Stimulated activated effector memory CD8-positive, alpha-beta T cell treated with anti-CD3 and anti-CD28 coated beads, Interleukin-12 subunit alpha, Interleukin-12 subunit beta, amount 100 ng/mL, for 72 hours (primary cell): ENCODE measurements around the gene TXNRD1.

Source experiments
- ATAC-seq: fragments of 150-1000 bp; cut with Tn5 transposase; 2 replicates; pipeline ENCODE4 v1.10.0; 2021
- DNase-seq, 2 donors: peaks; one replicate each; pipeline ENCODE4 v3.0.0; 2021 to 2022; ENCODE audit warnings: low spot score in 2 of 2
- H3K27ac Mint-ChIP-seq: one replicate; pipeline ENCODE4 v1.8.0; 2022; ENCODE audit warnings: mild to moderate bottlenecking, mixed read lengths
- H3K36me3 Mint-ChIP-seq: one replicate; pipeline ENCODE4 v1.8.0; 2022; ENCODE audit warnings: mild to moderate bottlenecking, mixed read lengths
- H3K4me1 Mint-ChIP-seq: one replicate; pipeline ENCODE4 v1.8.0; 2022; ENCODE audit warnings: mixed read lengths
- H3K4me3 Mint-ChIP-seq: one replicate; pipeline ENCODE4 v1.8.0; 2022; ENCODE audit warnings: mild to moderate bottlenecking, mixed read lengths
- H3K9me3 Mint-ChIP-seq: one replicate; pipeline ENCODE4 v1.8.0; 2022; ENCODE audit warnings: mixed read lengths

Gene TXNRD1

DNA sequence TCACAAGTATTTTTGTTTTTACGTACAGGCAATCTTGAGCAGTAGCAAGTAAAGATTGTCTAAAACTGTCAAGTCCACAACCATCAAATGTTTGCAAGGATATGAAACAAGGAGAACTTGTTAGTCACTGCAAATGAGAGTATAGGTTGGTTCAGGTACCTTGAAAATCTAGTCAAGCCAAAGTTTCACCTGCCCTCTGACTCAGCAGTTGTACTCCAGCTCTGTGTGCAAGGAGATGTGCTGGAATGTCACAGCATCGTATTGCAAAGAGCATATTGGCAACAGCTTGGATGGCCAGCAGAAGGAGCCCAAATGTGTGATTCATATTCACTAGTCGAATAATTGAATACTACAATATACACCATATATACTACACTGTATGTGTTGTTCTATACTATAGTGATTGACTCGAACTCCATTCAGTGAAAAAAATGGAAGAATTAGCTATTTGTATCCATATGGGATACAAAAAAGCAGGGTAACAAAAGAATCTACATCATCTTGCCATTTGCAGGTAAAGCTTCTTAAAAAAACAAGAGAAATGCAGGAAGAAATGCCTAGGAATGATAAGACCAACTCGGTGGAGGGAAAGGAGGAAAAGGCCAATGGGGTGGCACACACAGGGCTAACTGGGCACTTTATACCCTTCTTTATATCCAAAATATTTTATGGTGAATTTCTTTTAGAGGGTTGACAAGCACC, 131.9 kb downstream of the TXNRD1 start:
- ATAC-seq (no peak), DNase-seq (no peak)
- Mint-ChIP-seq H3K36me3 (peaks cover 100% of the 10 kb centered on the region), H3K9me3 (no peaks in the 10 kb centered on the region), H3K4me3 (no peak overlapping the region), H3K4me1 (peaks cover 5% of the 10 kb centered on the region), H3K27ac (no peak overlapping the region)

- H3K36me3 Mint-ChIP-seq: peaks cover 100% of the 10 kb centered on the region
- H3K4me1 Mint-ChIP-seq: no peaks in the 10 kb centered on the region
- no peak for ATAC-seq
- no peak overlapping the region for H3K4me3 Mint-ChIP-seq
- peak in 1 of 2 donors; percentile 38 for DNase-seq
- H3K9me3 Mint-ChIP-seq: no peaks in the 10 kb centered on the region
- H3K27ac Mint-ChIP-seq: no peak overlapping the region
Measured at GRCh38 chr12:104348283-104348993, 132.9 kb downstream of the TXNRD1 start.

- Mint-ChIP-seq H3K27ac (no peak overlapping the region), H3K4me3 (no peak overlapping the region), H3K9me3 (no peaks in the 10 kb centered on the region), H3K4me1 (no peaks in the 10 kb centered on the region), H3K36me3 (peaks cover 97% of the 10 kb centered on the region)
- ATAC-seq (no peak), DNase-seq (no peak)
Measured at GRCh38 chr12:104348994-104349494, 133.5 kb downstream of the TXNRD1 start.

- Mint-ChIP-seq H3K9me3 (no peaks in the 10 kb centered on the region), H3K27ac (peak overlapping the region; percentile 7), H3K36me3 (peaks cover 87% of the 10 kb centered on the region), H3K4me1 (no peaks in the 10 kb centered on the region), H3K4me3 (no peak overlapping the region)
- ATAC-seq: no peak
- DNase-seq: no peak
Measured at GRCh38 chr12:104350211-104351056, 134.9 kb downstream of the TXNRD1 start.

DNA sequence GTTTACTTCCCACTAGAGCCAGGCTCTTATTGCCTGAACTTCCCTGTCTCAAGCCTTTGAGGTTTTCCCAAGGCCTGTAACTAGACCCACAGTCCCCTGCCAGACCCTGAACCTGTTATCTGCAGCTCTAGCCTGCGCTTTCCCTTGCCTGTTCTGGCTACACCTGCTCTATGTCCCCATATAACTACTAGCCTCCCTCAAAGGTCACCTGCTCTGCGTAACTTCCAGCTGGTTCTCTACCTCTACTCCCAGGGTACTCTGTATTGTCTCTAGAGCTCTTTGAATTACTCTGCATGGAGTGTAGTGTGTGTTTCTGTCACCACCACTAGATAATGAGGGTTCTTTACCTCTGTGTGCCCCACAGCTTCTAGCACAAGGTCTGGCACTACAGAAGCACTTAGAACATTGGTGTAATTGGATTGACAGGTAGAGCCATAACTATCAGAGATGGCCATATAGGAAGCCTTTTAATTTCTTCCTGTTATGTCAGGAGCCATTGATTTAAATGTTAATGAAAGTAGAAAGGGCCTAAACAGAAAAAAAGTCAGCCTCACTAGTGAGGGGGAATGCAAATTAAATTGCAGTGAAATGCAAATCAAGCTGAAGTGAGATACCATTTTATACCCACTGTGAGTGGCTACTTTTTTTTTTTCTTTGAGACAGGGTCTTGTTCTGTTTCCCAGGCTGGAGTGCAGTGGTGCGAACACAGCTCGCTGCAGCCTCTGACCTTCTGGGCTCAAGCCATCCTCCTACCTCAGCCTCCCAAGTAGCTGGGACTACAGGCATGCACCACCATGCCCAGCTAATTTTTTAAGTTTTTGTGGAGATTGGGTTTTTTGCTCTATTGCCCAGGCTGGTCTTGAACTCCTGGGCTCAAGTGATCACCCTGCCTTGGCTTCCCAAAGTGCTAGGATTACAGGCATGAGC, 135.7 kb downstream of the TXNRD1 start:
- peaks cover 78% of the 10 kb centered on the region for H3K36me3 Mint-ChIP-seq
- DNase-seq (peak in 1 of 2 donors; percentile 35), ATAC-seq (no peak)
- H3K27ac Mint-ChIP-seq: peak overlapping the region; percentile 7
- H3K4me1 Mint-ChIP-seq: no peaks in the 10 kb centered on the region
- no peak overlapping the region for H3K4me3 Mint-ChIP-seq
- H3K9me3 Mint-ChIP-seq: no peaks in the 10 kb centered on the region

DNA sequence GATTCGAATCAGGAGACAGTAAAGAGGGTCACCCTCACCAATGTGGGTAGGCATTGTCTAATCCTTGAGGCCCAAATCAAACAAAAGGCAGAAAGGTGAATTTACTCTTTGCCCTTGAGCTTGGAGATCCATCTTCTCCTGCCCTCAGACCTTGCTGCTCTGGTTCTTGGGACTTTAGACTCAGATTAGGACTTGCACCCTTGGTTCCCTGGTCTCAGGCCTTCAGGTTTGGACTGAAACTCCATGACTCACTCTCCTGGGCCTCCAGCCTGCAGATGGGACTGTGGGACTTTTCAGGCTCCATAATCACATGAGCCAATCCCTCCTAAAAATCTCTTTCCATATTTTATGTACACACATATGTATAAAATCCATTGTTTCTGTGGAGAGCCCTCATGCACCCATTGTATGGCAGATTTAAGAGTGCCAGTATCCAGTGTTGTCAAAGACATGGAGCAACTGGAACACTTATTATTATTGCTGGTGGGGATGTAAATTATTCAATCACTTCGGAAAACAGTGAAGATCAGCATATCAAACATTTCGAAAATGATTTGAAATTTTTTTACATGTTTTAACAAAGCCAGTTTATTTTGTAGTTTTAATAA, 136.6 kb downstream of the TXNRD1 start:
- Mint-ChIP-seq H3K9me3 (no peaks in the 10 kb centered on the region), H3K27ac (no peak overlapping the region), H3K4me1 (no peaks in the 10 kb centered on the region), H3K4me3 (no peak overlapping the region), H3K36me3 (peaks cover 69% of the 10 kb centered on the region)
- DNase-seq: peak in 1 of 2 donors; percentile 23
- ATAC-seq: no peak

- Mint-ChIP-seq H3K36me3 (peaks cover 58% of the 10 kb centered on the region), H3K4me3 (no peak overlapping the region), H3K4me1 (no peaks in the 10 kb centered on the region), H3K27ac (peak overlapping the region; percentile 15), H3K9me3 (no peaks in the 10 kb centered on the region)
- ATAC-seq (no peak), DNase-seq (peak in 1 of 2 donors; percentile 33)
Measured at GRCh38 chr12:104353012-104353981, 137.7 kb downstream of the TXNRD1 start.

DNA sequence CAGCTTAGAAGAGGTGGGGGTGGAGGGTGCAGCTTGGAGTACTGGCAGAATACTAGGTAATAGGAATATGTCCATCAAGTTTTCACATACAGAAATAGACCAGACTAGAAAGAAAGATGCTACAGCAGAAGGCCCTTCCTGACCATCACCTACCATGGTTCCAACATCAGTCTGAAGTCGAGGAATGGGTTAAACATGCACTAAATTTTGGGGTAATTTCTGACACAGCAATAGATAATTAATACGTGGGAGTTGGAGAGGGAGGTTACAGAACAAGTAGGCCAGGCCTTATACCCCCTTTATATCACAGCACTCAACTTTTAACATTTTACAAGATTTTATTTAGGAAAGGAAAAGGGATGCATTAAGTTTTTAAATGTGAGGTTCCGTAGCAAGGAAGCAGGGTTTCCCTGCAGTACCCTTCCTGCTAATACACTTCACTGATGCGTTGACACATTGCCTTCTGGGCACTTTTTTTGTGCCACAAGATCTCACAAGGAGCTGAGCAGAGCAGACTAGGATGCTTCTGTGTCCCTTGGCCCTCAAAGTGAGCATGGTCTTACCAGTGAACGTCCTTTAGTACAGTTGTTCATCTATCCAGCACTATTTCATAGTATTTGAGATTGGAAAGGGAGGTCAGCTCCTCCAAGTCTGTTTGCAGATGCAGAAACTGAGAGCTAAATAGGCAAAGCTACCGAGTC, 138.7 kb downstream of the TXNRD1 start:
- Mint-ChIP-seq H3K36me3 (peaks cover 48% of the 10 kb centered on the region), H3K4me3 (no peak overlapping the region), H3K9me3 (no peaks in the 10 kb centered on the region), H3K4me1 (no peaks in the 10 kb centered on the region), H3K27ac (no peak overlapping the region)
- ATAC-seq (no peak), DNase-seq (no peak)

GRCh38 chr12:104354868-104355570, 139.4 kb downstream of the TXNRD1 start:
- DNase-seq: no peak
- Mint-ChIP-seq H3K4me1 (no peaks in the 10 kb centered on the region), H3K36me3 (peaks cover 41% of the 10 kb centered on the region), H3K4me3 (no peak overlapping the region), H3K9me3 (no peaks in the 10 kb centered on the region), H3K27ac (peak overlapping the region; percentile 54)
- no peak for ATAC-seq

DNA sequence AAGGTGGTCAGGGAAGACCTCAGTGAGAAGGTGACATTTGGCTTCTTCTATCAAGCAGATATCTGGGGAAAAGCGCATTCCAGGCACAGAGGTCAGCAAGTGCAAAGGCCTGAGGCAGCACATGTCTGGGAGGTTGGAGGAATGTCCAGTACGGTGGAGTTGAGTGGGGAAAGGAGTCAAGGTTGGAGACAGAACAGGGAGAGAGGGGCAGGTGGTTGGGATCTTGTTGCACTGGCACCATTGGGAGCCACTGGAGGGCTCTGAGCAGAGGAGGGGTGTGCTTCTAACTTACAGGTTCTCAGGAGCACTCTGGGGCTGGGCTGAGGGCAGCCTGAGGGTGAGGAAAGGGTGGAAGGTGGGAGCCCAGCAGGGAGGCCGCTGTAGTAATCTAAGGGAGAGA, 140.1 kb downstream of the TXNRD1 start:
- peaks cover 35% of the 10 kb centered on the region for H3K36me3 Mint-ChIP-seq
- no peaks in the 10 kb centered on the region for H3K9me3 Mint-ChIP-seq
- no peaks in the 10 kb centered on the region for H3K4me1 Mint-ChIP-seq
- peak overlapping the region; percentile 54 for H3K27ac Mint-ChIP-seq
- H3K4me3 Mint-ChIP-seq: no peak overlapping the region
- no peak for DNase-seq
- no peak for ATAC-seq

DNA sequence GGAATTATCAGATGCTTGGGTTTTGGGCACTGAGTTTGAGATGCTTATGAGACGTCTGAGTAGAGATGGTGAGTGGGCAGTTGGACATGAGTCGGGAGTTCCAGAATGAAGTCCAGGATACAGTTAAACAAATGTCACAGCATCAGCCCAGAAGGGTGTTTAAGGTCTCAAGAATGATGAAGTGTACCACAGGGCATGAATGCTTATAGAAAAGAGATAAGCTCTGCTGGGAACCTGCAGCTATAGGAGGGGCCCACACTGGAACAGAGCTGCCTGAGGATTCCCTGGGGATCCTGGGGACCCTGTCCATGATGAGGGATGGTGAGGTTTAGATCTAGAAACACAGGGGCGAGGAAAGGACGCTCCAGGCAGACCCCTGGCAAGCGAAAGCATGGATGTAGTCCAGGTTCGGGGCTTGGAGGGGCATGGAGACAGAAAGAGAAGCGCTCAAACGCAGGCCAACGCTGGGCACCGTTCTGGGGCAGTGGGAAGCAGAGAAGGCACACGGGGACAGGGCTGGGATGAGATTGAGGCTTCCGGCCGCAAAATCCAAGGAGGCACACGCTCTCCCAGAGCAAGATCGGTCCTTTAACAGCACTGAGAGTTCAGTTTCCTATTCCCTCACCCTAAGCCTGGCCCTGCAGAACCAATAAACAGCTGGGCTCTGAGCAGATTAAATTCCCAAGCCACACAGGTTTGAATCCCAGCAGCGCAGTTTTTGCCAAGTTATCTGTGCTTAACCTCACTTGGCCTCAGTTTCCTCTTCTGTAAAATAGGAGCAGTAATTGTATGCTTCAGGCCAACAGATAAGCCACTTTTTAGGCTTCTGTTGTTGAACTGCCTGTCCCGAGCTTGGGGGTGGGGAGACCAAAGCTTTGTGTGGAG, 140.9 kb downstream of the TXNRD1 start:
- DNase-seq (no peak), ATAC-seq (no peak)
- H3K9me3 Mint-ChIP-seq: no peaks in the 10 kb centered on the region
- H3K36me3 Mint-ChIP-seq: peaks cover 27% of the 10 kb centered on the region
- H3K27ac Mint-ChIP-seq: peak overlapping the region; percentile 54
- no peaks in the 10 kb centered on the region for H3K4me1 Mint-ChIP-seq
- H3K4me3 Mint-ChIP-seq: no peak overlapping the region
